ENCODE data around the gene ZC3H12C.

ZC3H12C gene

GRCh38 chr11:110168033-110168803, 75.0 kb downstream of the ZC3H12C start:
- no peak overlapping the region for H3K4me3 ChIP-seq (ENCODE audit: low read length)
- peaks cover 3% of the 10 kb centered on the region for H3K36me3 ChIP-seq (ENCODE audit: control insufficient read depth, insufficient read depth, low read length)
- H3K27me3 ChIP-seq (ENCODE audit: control insufficient read depth, insufficient read depth, low read length) = no peaks in the 10 kb centered on the region
- no peaks in the 10 kb centered on the region for H3K4me1 ChIP-seq (ENCODE audit: control insufficient read depth, insufficient read depth, low read length)
- no peak overlapping the region for H3K27ac ChIP-seq (ENCODE audit: low read depth, low read length)
- H3K9ac ChIP-seq (ENCODE audit: low read length) = no peak overlapping the region

GRCh38 chr11:110169738-110170137, 76.5 kb downstream of the ZC3H12C start:
- Histone ChIP-seq H3K9ac (ENCODE audit: low read length) (no peak overlapping the region), H3K27me3 (ENCODE audit: control insufficient read depth, insufficient read depth, low read length) (no peaks in the 10 kb centered on the region), H3K4me3 (ENCODE audit: low read length) (no peak overlapping the region), H3K36me3 (ENCODE audit: control insufficient read depth, insufficient read depth, low read length) (no peaks in the 10 kb centered on the region), H3K27ac (ENCODE audit: low read depth, low read length) (no peak overlapping the region), H3K4me1 (ENCODE audit: control insufficient read depth, insufficient read depth, low read length) (no peaks in the 10 kb centered on the region)

DNA sequence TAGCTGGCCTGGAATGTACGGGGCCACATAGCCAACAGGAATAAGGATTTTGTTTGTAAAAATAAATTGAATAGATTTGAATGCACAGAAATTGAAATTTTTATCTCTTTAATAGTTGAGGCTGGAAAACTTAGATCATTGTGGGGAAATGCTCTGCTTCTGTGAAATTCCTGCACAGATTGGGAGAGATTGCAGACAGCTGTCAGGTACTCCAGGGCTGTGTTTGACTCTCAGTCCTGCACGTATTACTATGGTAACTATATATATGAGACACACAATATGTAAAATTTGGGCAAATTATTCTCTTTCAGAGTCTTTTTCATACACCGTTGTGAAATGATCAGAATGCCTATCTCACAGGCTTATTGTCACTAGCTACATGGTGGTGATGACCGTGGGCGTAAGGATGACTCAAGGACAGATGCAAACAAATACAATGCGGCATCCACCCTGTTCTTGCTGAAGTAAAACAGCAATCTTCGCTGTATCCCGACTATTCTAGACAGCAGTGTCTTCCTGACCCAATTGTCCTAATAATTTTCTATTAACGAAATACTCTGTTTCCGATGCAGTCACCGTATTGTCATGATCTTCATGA, 79.4 kb downstream of the ZC3H12C start:
- Histone ChIP-seq H3K36me3 (ENCODE audit: control insufficient read depth, insufficient read depth, low read length) (no peaks in the 10 kb centered on the region), H3K27ac (ENCODE audit: low read depth, low read length) (no peak overlapping the region), H3K9ac (ENCODE audit: low read length) (no peak overlapping the region), H3K27me3 (ENCODE audit: control insufficient read depth, insufficient read depth, low read length) (no peaks in the 10 kb centered on the region), H3K4me3 (ENCODE audit: low read length) (no peak overlapping the region), H3K4me1 (ENCODE audit: control insufficient read depth, insufficient read depth, low read length) (no peaks in the 10 kb centered on the region)

DNA sequence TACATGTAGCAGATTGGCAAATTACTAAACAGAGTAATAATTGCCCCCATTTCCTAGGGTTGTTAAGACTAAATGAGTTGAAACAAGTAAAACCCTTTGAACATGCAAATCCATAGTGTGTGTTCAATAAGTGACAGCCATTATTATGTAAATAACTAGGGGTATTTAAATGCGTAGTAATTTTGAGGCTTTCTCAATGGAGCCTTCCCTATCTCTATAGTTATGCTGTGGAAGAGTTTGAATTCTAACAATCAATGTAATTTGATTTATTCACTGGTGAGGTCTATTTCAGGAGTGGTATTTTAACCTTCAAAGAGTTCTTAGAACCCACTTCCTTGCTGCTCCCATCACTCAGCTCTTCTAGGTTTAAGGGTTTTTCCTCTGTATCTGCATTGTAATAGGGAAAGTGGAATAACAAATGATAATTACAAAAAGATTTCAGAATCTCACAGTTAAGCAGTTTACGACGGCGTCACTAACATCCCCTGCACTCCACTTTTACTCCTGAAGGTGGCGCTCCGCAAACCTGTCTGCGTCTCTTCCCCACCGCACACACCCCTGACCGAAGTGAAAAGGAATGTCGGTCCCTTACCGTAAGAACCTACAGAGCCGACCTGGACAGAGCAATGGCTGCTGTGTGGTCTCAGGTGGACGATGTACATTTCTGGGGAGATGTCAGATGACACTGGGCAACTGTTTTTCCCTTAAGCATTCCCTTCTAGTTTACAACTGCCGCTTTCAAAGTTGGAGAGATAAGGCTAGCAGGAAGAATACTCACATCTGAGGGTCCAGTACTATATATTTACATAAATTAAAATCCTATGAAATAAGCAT, 80.8 kb downstream of the ZC3H12C start:
- Histone ChIP-seq H3K4me1 (ENCODE audit: control insufficient read depth, insufficient read depth, low read length) (no peaks in the 10 kb centered on the region), H3K4me3 (ENCODE audit: low read length) (peak overlapping the region; percentile 45), H3K9ac (ENCODE audit: low read length) (no peak overlapping the region), H3K27ac (ENCODE audit: low read depth, low read length) (no peak overlapping the region), H3K36me3 (ENCODE audit: control insufficient read depth, insufficient read depth, low read length) (no peaks in the 10 kb centered on the region), H3K27me3 (ENCODE audit: control insufficient read depth, insufficient read depth, low read length) (no peaks in the 10 kb centered on the region)

GRCh38 chr11:110174645-110175310, 81.6 kb downstream of the ZC3H12C start:
- H3K4me3 ChIP-seq (ENCODE audit: low read length) = no peak overlapping the region
- no peak overlapping the region for H3K27ac ChIP-seq (ENCODE audit: low read depth, low read length)
- no peaks in the 10 kb centered on the region for H3K4me1 ChIP-seq (ENCODE audit: control insufficient read depth, insufficient read depth, low read length)
- no peaks in the 10 kb centered on the region for H3K27me3 ChIP-seq (ENCODE audit: control insufficient read depth, insufficient read depth, low read length)
- H3K9ac ChIP-seq (ENCODE audit: low read length) = no peak overlapping the region
- H3K36me3 ChIP-seq (ENCODE audit: control insufficient read depth, insufficient read depth, low read length) = no peaks in the 10 kb centered on the region

DNA sequence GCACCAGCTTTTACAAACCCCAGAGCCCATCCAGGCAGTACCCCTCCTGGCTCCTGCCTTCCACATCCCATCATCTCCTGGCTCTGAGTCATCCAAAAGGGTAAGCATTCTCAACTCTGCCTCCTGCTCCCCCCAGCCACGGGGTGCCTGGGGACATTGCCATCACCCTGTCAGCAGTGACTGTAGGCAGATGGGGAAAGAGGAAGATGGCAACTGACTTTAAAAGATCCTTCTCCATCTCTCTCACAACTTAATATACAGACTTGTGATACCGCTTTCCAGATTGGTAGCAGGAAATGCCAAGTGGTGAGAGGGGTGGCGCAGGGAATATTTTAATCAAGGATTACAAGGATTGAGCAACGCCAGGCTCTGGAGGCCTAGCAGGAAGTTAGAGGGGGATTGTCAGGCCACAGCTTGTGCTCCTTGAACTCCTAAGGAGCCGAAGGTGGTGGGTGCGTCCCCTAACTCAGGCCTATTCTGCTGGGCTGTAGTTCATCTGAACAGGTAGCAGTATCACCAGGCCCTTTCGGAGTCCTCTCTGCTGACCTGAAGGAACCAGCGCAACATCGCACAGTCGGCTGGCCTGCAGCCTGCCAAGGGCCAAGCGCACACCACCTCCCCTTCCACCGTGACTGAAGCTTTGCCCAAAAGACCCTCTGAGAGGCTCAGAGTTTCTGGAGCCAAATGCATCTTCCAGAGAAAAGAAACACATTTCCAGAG, 83.3 kb downstream of the ZC3H12C start:
- Histone ChIP-seq H3K4me1 (ENCODE audit: control insufficient read depth, insufficient read depth, low read length) (no peaks in the 10 kb centered on the region), H3K36me3 (ENCODE audit: control insufficient read depth, insufficient read depth, low read length) (no peaks in the 10 kb centered on the region), H3K4me3 (ENCODE audit: low read length) (no peak overlapping the region), H3K27me3 (ENCODE audit: control insufficient read depth, insufficient read depth, low read length) (no peaks in the 10 kb centered on the region), H3K9ac (ENCODE audit: low read length) (no peak overlapping the region), H3K27ac (ENCODE audit: low read depth, low read length) (no peak overlapping the region)

DNA sequence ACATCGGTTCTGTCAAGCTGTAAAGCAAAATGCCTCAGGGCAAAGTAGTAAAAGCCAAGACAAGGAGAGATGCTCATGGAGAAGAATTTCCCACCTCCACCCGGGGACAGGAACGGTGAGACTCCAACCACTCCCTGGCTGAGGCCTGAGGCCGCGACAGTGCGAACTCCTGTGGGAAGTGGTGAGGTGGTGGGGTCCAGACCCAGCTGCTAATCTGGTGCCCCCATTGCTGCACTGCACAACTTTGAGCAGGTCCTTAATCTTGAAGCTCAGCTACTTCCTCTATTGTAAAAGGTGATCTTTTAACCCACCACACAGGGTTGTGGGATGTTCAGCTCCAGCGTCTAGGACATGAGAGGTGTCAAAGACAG, 83.9 kb downstream of the ZC3H12C start:
- H3K36me3 ChIP-seq (ENCODE audit: control insufficient read depth, insufficient read depth, low read length) = no peaks in the 10 kb centered on the region
- H3K27me3 ChIP-seq (ENCODE audit: control insufficient read depth, insufficient read depth, low read length) = no peaks in the 10 kb centered on the region
- no peak overlapping the region for H3K27ac ChIP-seq (ENCODE audit: low read depth, low read length)
- no peak overlapping the region for H3K9ac ChIP-seq (ENCODE audit: low read length)
- no peaks in the 10 kb centered on the region for H3K4me1 ChIP-seq (ENCODE audit: control insufficient read depth, insufficient read depth, low read length)
- H3K4me3 ChIP-seq (ENCODE audit: low read length) = no peak overlapping the region

- Histone ChIP-seq H3K36me3 (ENCODE audit: control insufficient read depth, insufficient read depth, low read length) (no peaks in the 10 kb centered on the region), H3K27me3 (ENCODE audit: control insufficient read depth, insufficient read depth, low read length) (no peaks in the 10 kb centered on the region), H3K4me1 (ENCODE audit: control insufficient read depth, insufficient read depth, low read length) (no peaks in the 10 kb centered on the region), H3K9ac (ENCODE audit: low read length) (no peak overlapping the region), H3K4me3 (ENCODE audit: low read length) (no peak overlapping the region), H3K27ac (ENCODE audit: low read depth, low read length) (no peak overlapping the region)
These were observed 85.9 kb downstream of the ZC3H12C start for GRCh38 chr11:110179064-110179463.

DNA sequence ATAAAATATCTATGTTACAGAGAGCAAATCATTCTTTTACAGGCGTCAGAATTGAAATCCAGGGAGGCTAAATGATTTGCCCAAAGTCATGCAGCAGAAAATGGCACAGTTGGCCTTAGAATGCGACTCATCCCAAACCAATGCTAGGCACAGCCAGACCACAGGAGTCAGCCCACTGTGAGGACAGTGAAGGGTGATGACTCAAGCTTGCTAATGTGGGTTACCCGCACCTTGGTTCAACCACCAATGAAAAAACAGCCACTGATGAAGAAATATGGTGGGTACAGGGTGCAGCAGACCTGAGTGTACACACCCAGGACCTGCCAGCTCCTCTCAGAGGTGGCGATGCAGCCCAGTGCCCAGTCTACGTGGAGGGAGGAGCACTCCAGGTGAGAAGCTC, 89.7 kb downstream of the ZC3H12C start:
- H3K27me3 ChIP-seq (ENCODE audit: control insufficient read depth, insufficient read depth, low read length) = no peaks in the 10 kb centered on the region

DNA sequence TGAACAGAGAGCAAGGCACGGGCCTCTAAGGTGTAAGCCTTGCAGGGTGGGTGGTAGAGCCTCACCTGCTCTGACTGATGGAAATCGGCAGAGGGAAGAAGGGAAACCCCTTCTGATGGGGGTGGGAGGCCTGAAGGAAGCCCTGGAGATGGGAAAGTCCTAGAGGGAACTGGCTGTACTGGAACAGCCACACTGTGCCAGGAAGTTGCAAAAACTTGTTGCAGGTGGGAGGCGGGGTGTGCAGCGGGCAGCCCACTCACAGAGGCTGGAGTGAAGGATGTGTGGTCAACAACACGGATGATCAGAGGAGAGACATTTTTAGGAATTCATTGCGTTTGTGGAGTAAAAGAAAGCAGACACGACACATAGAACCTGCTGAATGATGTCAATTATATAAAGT, 91.3 kb downstream of the ZC3H12C start:
- H3K9ac ChIP-seq (ENCODE audit: low read length) = no peak overlapping the region
- H3K4me3 ChIP-seq (ENCODE audit: low read length) = no peak overlapping the region
- H3K36me3 ChIP-seq (ENCODE audit: control insufficient read depth, insufficient read depth, low read length) = no peaks in the 10 kb centered on the region
- no peaks in the 10 kb centered on the region for H3K4me1 ChIP-seq (ENCODE audit: control insufficient read depth, insufficient read depth, low read length)
- no peak overlapping the region for H3K27ac ChIP-seq (ENCODE audit: low read depth, low read length)
- H3K27me3 ChIP-seq (ENCODE audit: control insufficient read depth, insufficient read depth, low read length) = no peaks in the 10 kb centered on the region

More for the DNA sequence above, 89.7 kb downstream of the ZC3H12C start:
- H3K27ac ChIP-seq (ENCODE audit: low read depth, low read length) = no peak overlapping the region
- H3K4me1 ChIP-seq (ENCODE audit: control insufficient read depth, insufficient read depth, low read length) = no peaks in the 10 kb centered on the region
- no peak overlapping the region for H3K4me3 ChIP-seq (ENCODE audit: low read length)
- no peak overlapping the region for H3K9ac ChIP-seq (ENCODE audit: low read length)
- no peaks in the 10 kb centered on the region for H3K36me3 ChIP-seq (ENCODE audit: control insufficient read depth, insufficient read depth, low read length)

GRCh38 chr11:110185121-110185591, 92.0 kb downstream of the ZC3H12C start:
- H3K27me3 ChIP-seq (ENCODE audit: control insufficient read depth, insufficient read depth, low read length) = no peaks in the 10 kb centered on the region
- H3K9ac ChIP-seq (ENCODE audit: low read length) = no peak overlapping the region
- H3K4me1 ChIP-seq (ENCODE audit: control insufficient read depth, insufficient read depth, low read length) = no peaks in the 10 kb centered on the region
- H3K4me3 ChIP-seq (ENCODE audit: low read length) = no peak overlapping the region
- H3K36me3 ChIP-seq (ENCODE audit: control insufficient read depth, insufficient read depth, low read length) = no peaks in the 10 kb centered on the region
- no peak overlapping the region for H3K27ac ChIP-seq (ENCODE audit: low read depth, low read length)

Measured in rectal smooth muscle tissue (tissue), 1 donor.